NCI-H1417 treated with DMSO at 0.1 percent for 48 hours (cell line): ENCODE results near the gene SPEG.
"Not testable (repeated sequence)": the region's sequence is repeated elsewhere in the genome, so short reads cannot be mapped to it uniquely, and the experiment has no call there.

Source experiments
- DNase-seq: peaks from one replicate; lab custom pipeline; 2025; lab: John Stamatoyannopoulos, UW

Gene SPEG

GRCh38 chr2:219434718-219435525, at the start of gene SPEG:
Gene SPEG, plus strand, starts transcription at chr2:219434843. Its CDS starts 135 bp downstream, at chr2:219434978.
- no peak for DNase-seq

- DNase-seq, result no peak
These were observed 49.8 kb upstream of the SPEG start for GRCh38 chr2:219384859-219385258.

GRCh38 chr2:219385958-219386520, 48.6 kb upstream of the SPEG start:
- no peak for DNase-seq

GRCh38 chr2:219386532-219387280, 47.9 kb upstream of the SPEG start:
- DNase-seq, result no peak

- no peak for DNase-seq
These were observed 47.1 kb upstream of the SPEG start, which contains the start of gene DNPEP for GRCh38 chr2:219387306-219388120. Gene DNPEP, minus strand, starts transcription at chr2:219387912. Its CDS starts 118 bp downstream, at chr2:219387794.

GRCh38 chr2:219388121-219388906, 46.3 kb upstream of the SPEG start:
- DNase-seq, result peak; percentile 49

GRCh38 chr2:219388907-219389156, 45.8 kb upstream of the SPEG start:
- no peak for DNase-seq

GRCh38 chr2:219392754-219393153, 41.9 kb upstream of the SPEG start:
- no peak for DNase-seq

GRCh38 chr2:219395056-219395455, 39.6 kb upstream of the SPEG start:
- not testable (repeated sequence) for DNase-seq

GRCh38 chr2:219395609-219396008, 39.0 kb upstream of the SPEG start:
- DNase-seq, result no peak

- DNase-seq, result no peak
These were observed 37.7 kb upstream of the SPEG start for GRCh38 chr2:219396863-219397457.

- no peak for DNase-seq
These were observed 35.8 kb upstream of the SPEG start for GRCh38 chr2:219398721-219399363.

- no peak for DNase-seq
These were observed 34.7 kb upstream of the SPEG start for GRCh38 chr2:219399716-219400478.

- DNase-seq, result no peak
These were observed 34.1 kb upstream of the SPEG start for GRCh38 chr2:219400562-219400961.

GRCh38 chr2:219401606-219402005, 33.0 kb upstream of the SPEG start:
- DNase-seq, result no peak

- no peak for DNase-seq
These were observed 31.8 kb upstream of the SPEG start for GRCh38 chr2:219402665-219403515.

- no peak for DNase-seq
These were observed 30.8 kb upstream of the SPEG start for GRCh38 chr2:219403861-219404260.

GRCh38 chr2:219404291-219404910, 30.2 kb upstream of the SPEG start:
- DNase-seq, result no peak
